HEK293T (cell line): ENCODE results near the gene RANBP9.

ENCODE experiments used
- ARNT ChIP-seq: fragments of 450-650 bp; IDR thresholded peaks from 2 replicates; pipeline ENCODE4 v1.6.1; 2017; ENCODE audit warnings: mild to moderate bottlenecking
- BHLHE40 ChIP-seq: fragments of 450-650 bp; IDR thresholded peaks from 2 replicates; pipeline ENCODE4 v1.6.1; 2016; ENCODE audit warnings: mild to moderate bottlenecking, moderate library complexity, borderline replicate concordance
- ELF4 ChIP-seq: fragments of 450-650 bp; IDR thresholded peaks from 2 replicates; pipeline ENCODE4 v1.6.1; 2017; ENCODE audit warnings: antibody characterized with exemption
- FOXA1 ChIP-seq: fragments of 450-650 bp; IDR thresholded peaks from 2 replicates; pipeline ENCODE4 v1.6.1; 2016; ENCODE audit warnings: mild to moderate bottlenecking
- FOXK2 ChIP-seq: fragments of 450-650 bp; IDR thresholded peaks from 2 replicates; pipeline ENCODE4 v1.6.1; 2016; ENCODE audit warnings: mild to moderate bottlenecking
- FOXM1 ChIP-seq: fragments of 450-650 bp; IDR thresholded peaks from 2 replicates; pipeline ENCODE4 v1.6.1; 2017; ENCODE audit warnings: mild to moderate bottlenecking, borderline replicate concordance
- HDGF ChIP-seq: fragments of 450-650 bp; IDR thresholded peaks from 2 replicates; pipeline ENCODE4 v1.6.1; 2017; ENCODE audit warnings: antibody characterized with exemption, borderline replicate concordance
- L3MBTL2 ChIP-seq: fragments of 450-650 bp; conservative IDR thresholded peaks from 2 replicates; pipeline ENCODE4 v1.6.1; 2016; ENCODE audit warnings: mild to moderate bottlenecking
- LEF1 ChIP-seq: fragments of 450-650 bp; IDR thresholded peaks from 2 replicates; pipeline ENCODE4 v1.6.1; 2017; ENCODE audit warnings: mild to moderate bottlenecking, borderline replicate concordance
- NFRKB ChIP-seq: fragments of 450-650 bp; IDR thresholded peaks from 2 replicates; pipeline ENCODE4 v1.6.1; 2016; ENCODE audit warnings: mild to moderate bottlenecking, moderate library complexity
- SP1 ChIP-seq: fragments of 450-650 bp; IDR thresholded peaks from 2 replicates; pipeline ENCODE4 v1.6.1; 2017
- SUZ12 ChIP-seq: fragments of 450-650 bp; IDR thresholded peaks from 2 replicates; pipeline ENCODE4 v1.6.1; 2016; ENCODE audit warnings: mild to moderate bottlenecking
- TARDBP ChIP-seq: fragments of 450-650 bp; IDR thresholded peaks from 2 replicates; pipeline ENCODE4 v1.6.1; 2016
- TF ChIP-seq, protein P1 (sequence below): fragments of 450-650 bp; IDR thresholded peaks from 2 replicates; pipeline ENCODE4 v1.6.1; 2016

DNA sequence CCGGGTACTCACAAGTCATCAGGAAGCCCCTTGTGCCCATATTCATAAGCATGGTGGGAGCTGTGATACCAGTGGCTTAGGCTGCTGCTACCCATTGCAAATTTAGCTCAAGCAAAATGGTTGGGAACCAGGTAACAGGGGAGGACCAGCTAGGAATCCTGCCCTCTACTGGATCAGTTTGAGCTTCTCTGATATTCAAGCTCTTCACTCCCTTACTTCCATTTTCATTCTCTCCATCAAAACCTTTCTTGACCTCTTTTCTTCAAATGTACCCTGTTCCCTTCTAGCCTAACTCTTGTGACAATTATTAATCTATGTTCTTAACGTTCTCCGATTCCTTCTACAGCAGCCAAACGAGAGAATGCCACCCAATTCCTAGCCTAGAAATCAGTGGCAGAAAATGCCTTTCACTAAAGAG, 86.8 kb downstream of the RANBP9 start:
- TF ChIP-seq LEF1 (no peak), FOXK2 (no peak), SP1 (no peak), NFRKB (no peak), FOXM1 (no peak), SUZ12 (no peak), TARDBP (no peak), BHLHE40 (no peak), ELF4 (no peak), HDGF (no peak), FOXA1 (no peak), ARNT (no peak), L3MBTL2 (no peak)
- TF ChIP-seq, protein P1, sequence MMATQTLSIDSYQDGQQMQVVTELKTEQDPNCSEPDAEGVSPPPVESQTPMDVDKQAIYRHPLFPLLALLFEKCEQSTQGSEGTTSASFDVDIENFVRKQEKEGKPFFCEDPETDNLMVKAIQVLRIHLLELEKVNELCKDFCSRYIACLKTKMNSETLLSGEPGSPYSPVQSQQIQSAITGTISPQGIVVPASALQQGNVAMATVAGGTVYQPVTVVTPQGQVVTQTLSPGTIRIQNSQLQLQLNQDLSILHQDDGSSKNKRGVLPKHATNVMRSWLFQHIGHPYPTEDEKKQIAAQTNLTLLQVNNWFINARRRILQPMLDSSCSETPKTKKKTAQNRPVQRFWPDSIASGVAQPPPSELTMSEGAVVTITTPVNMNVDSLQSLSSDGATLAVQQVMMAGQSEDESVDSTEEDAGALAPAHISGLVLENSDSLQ = no peak
